Liver (tissue), 3 donors: Measurements from ENCODE around the gene FLRT2.

ENCODE experiments used
- JUND ChIP-seq, 2 donors: IDR thresholded peaks; 2 replicates each; pipeline ENCODE4 v1.6.1; 2016; ENCODE audit warnings: antibody characterized with exemption in 2 of 2
- NR2F2 ChIP-seq: IDR thresholded peaks from 2 replicates; pipeline ENCODE4 v1.6.1; 2016; ENCODE audit warnings: antibody characterized with exemption
- RAD21 ChIP-seq, 2 donors: IDR thresholded peaks; 2 replicates each; pipeline ENCODE4 v1.6.1; 2016; ENCODE audit warnings: antibody characterized with exemption in 2 of 2, mild to moderate bottlenecking in 2 of 2
- TAF1 ChIP-seq: conservative IDR thresholded peaks from 2 replicates; pipeline ENCODE4 v1.6.1; 2016; ENCODE audit warnings: antibody characterized with exemption, mild to moderate bottlenecking
- TF ChIP-seq, protein P1 (sequence below): IDR thresholded peaks from 2 replicates; pipeline ENCODE4 v1.6.1; 2016; ENCODE audit warnings: antibody characterized with exemption
- TF ChIP-seq, protein P2 (sequence below): IDR thresholded peaks from 2 replicates; pipeline ENCODE4 v1.6.1; 2016; ENCODE audit warnings: antibody characterized with exemption
- TF ChIP-seq, protein P3 (sequence below): fragments of 150-350 bp; IDR thresholded peaks from 2 replicates; pipeline ENCODE4 v1.5.1; 2017; ENCODE audit warnings: improper control_type of control experiment, low read depth, low read length; ENCODE audit not compliant: missing input control
- donor health status: healthy.
- donor health status: healthy.

DNA sequence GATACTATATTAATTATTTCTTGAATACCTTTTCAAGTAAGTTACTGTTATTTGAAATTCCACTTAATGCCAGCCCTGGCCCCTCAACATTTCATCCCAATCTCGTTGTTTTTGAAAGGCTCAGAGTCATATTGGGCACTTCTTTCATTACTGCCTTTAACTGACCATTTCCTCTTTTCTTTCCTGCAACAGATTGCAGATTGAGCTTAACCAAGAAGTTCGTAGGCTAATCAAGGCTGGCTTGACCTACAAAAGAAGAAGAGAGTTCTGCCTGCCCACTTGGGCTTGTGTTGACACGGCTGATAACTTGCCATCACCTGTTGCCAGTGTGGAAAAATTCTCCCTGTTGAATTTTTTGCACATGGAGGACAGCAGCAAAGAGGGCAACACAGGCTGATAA lies 91.0 kb downstream of the FLRT2 start:
- TF ChIP-seq JUND (IDR thresholded peaks at IDR 0.05) = no peak
- TF ChIP-seq NR2F2 = no peak
- no peak for TF ChIP-seq TAF1
- TF ChIP-seq, protein P1, sequence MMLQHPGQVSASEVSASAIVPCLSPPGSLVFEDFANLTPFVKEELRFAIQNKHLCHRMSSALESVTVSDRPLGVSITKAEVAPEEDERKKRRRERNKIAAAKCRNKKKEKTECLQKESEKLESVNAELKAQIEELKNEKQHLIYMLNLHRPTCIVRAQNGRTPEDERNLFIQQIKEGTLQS = no peak
- TF ChIP-seq, protein P2, sequence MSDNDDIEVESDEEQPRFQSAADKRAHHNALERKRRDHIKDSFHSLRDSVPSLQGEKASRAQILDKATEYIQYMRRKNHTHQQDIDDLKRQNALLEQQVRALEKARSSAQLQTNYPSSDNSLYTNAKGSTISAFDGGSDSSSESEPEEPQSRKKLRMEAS = no peak
- TF ChIP-seq, protein P3, sequence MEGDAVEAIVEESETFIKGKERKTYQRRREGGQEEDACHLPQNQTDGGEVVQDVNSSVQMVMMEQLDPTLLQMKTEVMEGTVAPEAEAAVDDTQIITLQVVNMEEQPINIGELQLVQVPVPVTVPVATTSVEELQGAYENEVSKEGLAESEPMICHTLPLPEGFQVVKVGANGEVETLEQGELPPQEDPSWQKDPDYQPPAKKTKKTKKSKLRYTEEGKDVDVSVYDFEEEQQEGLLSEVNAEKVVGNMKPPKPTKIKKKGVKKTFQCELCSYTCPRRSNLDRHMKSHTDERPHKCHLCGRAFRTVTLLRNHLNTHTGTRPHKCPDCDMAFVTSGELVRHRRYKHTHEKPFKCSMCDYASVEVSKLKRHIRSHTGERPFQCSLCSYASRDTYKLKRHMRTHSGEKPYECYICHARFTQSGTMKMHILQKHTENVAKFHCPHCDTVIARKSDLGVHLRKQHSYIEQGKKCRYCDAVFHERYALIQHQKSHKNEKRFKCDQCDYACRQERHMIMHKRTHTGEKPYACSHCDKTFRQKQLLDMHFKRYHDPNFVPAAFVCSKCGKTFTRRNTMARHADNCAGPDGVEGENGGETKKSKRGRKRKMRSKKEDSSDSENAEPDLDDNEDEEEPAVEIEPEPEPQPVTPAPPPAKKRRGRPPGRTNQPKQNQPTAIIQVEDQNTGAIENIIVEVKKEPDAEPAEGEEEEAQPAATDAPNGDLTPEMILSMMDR = no peak
- no peak for TF ChIP-seq RAD21 (IDR thresholded peaks at IDR 0.05)
